ENCODE results near the gene TSSK2.

Gene TSSK2

GRCh38 chr22:19122752-19123492 lies 8.2 kb upstream of the TSSK2 start:
- ATAC-seq (replicated peaks) (no peak), DNase-seq (no peak)
- Mint-ChIP-seq H3K4me1 (ENCODE audit: low read depth in 2 of 2) (peaks cover 28 to 31% of the 10 kb centered on the region in 2 donors), H3K36me3 (ENCODE audit: insufficient read depth) (peaks cover 20% of the 10 kb centered on the region), H3K4me3 (peak overlapping the region; percentile 85 to 87), H3K27ac (peak overlapping the region; percentile 84 to 86), H3K9me3 (no peaks in the 10 kb centered on the region), H3K27me3 (no peaks in the 10 kb centered on the region)

- Mint-ChIP-seq H3K4me3 (no peak overlapping the region), H3K27me3 (no peaks in the 10 kb centered on the region), H3K9me3 (no peaks in the 10 kb centered on the region), H3K4me1 (ENCODE audit: low read depth in 2 of 2) (peaks cover 27 to 28% of the 10 kb centered on the region in 2 donors), H3K36me3 (ENCODE audit: insufficient read depth) (peaks cover 13% of the 10 kb centered on the region), H3K27ac (no peak overlapping the region)
- ATAC-seq (replicated peaks), result no peak
- no peak for DNase-seq
Measured at GRCh38 chr22:19123936-19124335, 7.2 kb upstream of the TSSK2 start.

- Mint-ChIP-seq H3K9me3 (no peaks in the 10 kb centered on the region), H3K4me3 (no peak overlapping the region), H3K4me1 (ENCODE audit: low read depth in 2 of 2) (peaks cover 25 to 28% of the 10 kb centered on the region in 2 donors), H3K27me3 (no peaks in the 10 kb centered on the region), H3K27ac (no peak overlapping the region), H3K36me3 (ENCODE audit: insufficient read depth) (peaks cover 13% of the 10 kb centered on the region)
- no peak for DNase-seq
- ATAC-seq (replicated peaks), result no peak
Measured at GRCh38 chr22:19124377-19124776, 6.7 kb upstream of the TSSK2 start.

- Mint-ChIP-seq H3K27me3 (no peaks in the 10 kb centered on the region), H3K36me3 (ENCODE audit: insufficient read depth) (peaks cover 13% of the 10 kb centered on the region), H3K9me3 (no peaks in the 10 kb centered on the region), H3K27ac (no peak overlapping the region), H3K4me1 (ENCODE audit: low read depth in 2 of 2) (peaks cover 20 to 23% of the 10 kb centered on the region in 2 donors), H3K4me3 (no peak overlapping the region)
- DNase-seq (no peak), ATAC-seq (replicated peaks) (no peak)
Measured at GRCh38 chr22:19125011-19125410, 6.1 kb upstream of the TSSK2 start.

GRCh38 chr22:19125474-19126308 lies 5.4 kb upstream of the TSSK2 start:
- no peak overlapping the region for H3K4me3 Mint-ChIP-seq
- H3K4me1 Mint-ChIP-seq (ENCODE audit: low read depth in 2 of 2), result peaks cover 13 to 16% of the 10 kb centered on the region in 2 donors
- no peaks in the 10 kb centered on the region for H3K27me3 Mint-ChIP-seq
- DNase-seq (no peak), ATAC-seq (replicated peaks) (no peak)
- H3K36me3 Mint-ChIP-seq (ENCODE audit: insufficient read depth), result peaks cover 9% of the 10 kb centered on the region
- no peak overlapping the region for H3K27ac Mint-ChIP-seq
- H3K9me3 Mint-ChIP-seq, result no peaks in the 10 kb centered on the region

- no peaks in the 10 kb centered on the region for H3K27me3 Mint-ChIP-seq
- no peak overlapping the region for H3K27ac Mint-ChIP-seq
- DNase-seq (no peak), ATAC-seq (replicated peaks) (no peak)
- peaks cover 6 to 8% of the 10 kb centered on the region in 2 donors for H3K4me1 Mint-ChIP-seq (ENCODE audit: low read depth in 2 of 2)
- no peaks in the 10 kb centered on the region for H3K9me3 Mint-ChIP-seq
- H3K36me3 Mint-ChIP-seq (ENCODE audit: insufficient read depth), result peaks cover 10% of the 10 kb centered on the region
- H3K4me3 Mint-ChIP-seq, result no peak overlapping the region
Measured at GRCh38 chr22:19126309-19127273, 4.5 kb upstream of the TSSK2 start.

- ATAC-seq (replicated peaks) (no peak), DNase-seq (no peak)
- Mint-ChIP-seq H3K36me3 (ENCODE audit: insufficient read depth) (peaks cover 15% of the 10 kb centered on the region), H3K4me3 (no peak overlapping the region), H3K27me3 (no peaks in the 10 kb centered on the region), H3K9me3 (no peaks in the 10 kb centered on the region), H3K27ac (no peak overlapping the region), H3K4me1 (ENCODE audit: low read depth in 2 of 2) (peaks cover 5 to 7% of the 10 kb centered on the region in 2 donors)
Measured at GRCh38 chr22:19127329-19128008, 3.6 kb upstream of the TSSK2 start.

- Mint-ChIP-seq H3K36me3 (ENCODE audit: insufficient read depth) (peaks cover 17% of the 10 kb centered on the region), H3K4me3 (no peak overlapping the region), H3K27me3 (no peaks in the 10 kb centered on the region), H3K27ac (no peak overlapping the region), H3K4me1 (ENCODE audit: low read depth in 2 of 2) (peaks cover 2% of the 10 kb centered on the region in 2 donors), H3K9me3 (no peaks in the 10 kb centered on the region)
- ATAC-seq (replicated peaks) (no peak), DNase-seq (no peak)
Measured at GRCh38 chr22:19128009-19128401, 3.1 kb upstream of the TSSK2 start.

- Mint-ChIP-seq H3K27me3 (no peaks in the 10 kb centered on the region), H3K9me3 (no peaks in the 10 kb centered on the region), H3K27ac (peak overlapping the region in 1 of 2 donors; percentile 64), H3K4me1 (ENCODE audit: low read depth in 2 of 2) (no peaks in the 10 kb centered on the region), H3K4me3 (no peak overlapping the region), H3K36me3 (ENCODE audit: insufficient read depth) (peaks cover 25% of the 10 kb centered on the region)
- DNase-seq, result no peak
- no peak for ATAC-seq (replicated peaks)
Measured at GRCh38 chr22:19128946-19129727, 2.0 kb upstream of the TSSK2 start.

GRCh38 chr22:19129871-19130270 lies 1.2 kb upstream of the TSSK2 start:
- no peaks in the 10 kb centered on the region for H3K27me3 Mint-ChIP-seq
- H3K27ac Mint-ChIP-seq, result peak overlapping the region in 1 of 2 donors; percentile 64

GRCh38 chr22:19131685-19132015 lies 542 bp downstream of the TSSK2 start:
- Mint-ChIP-seq H3K36me3 (ENCODE audit: insufficient read depth) (peaks cover 46% of the 10 kb centered on the region), H3K27ac (no peak overlapping the region), H3K9me3 (no peaks in the 10 kb centered on the region), H3K4me1 (ENCODE audit: low read depth in 2 of 2) (peaks cover 0 to 3% of the 10 kb centered on the region in 2 donors), H3K4me3 (no peak overlapping the region), H3K27me3 (no peaks in the 10 kb centered on the region)
- ATAC-seq (replicated peaks) (no peak), DNase-seq (no peak)

More at GRCh38 chr22:19129871-19130270, 1.2 kb upstream of the TSSK2 start:
- Mint-ChIP-seq H3K4me1 (ENCODE audit: low read depth in 2 of 2) (no peaks in the 10 kb centered on the region), H3K36me3 (ENCODE audit: insufficient read depth) (peaks cover 31% of the 10 kb centered on the region), H3K9me3 (no peaks in the 10 kb centered on the region), H3K4me3 (no peak overlapping the region)
- DNase-seq, result no peak
- ATAC-seq (replicated peaks), result no peak

- DNase-seq (no peak), ATAC-seq (replicated peaks) (no peak)
- peaks cover 0 to 4% of the 10 kb centered on the region in 2 donors for H3K4me1 Mint-ChIP-seq (ENCODE audit: low read depth in 2 of 2)
- no peak overlapping the region for H3K4me3 Mint-ChIP-seq
- H3K27ac Mint-ChIP-seq, result no peak overlapping the region
- H3K27me3 Mint-ChIP-seq, result no peaks in the 10 kb centered on the region
- no peaks in the 10 kb centered on the region for H3K9me3 Mint-ChIP-seq
- H3K36me3 Mint-ChIP-seq (ENCODE audit: insufficient read depth), result peaks cover 51% of the 10 kb centered on the region
Measured at GRCh38 chr22:19132153-19132552, 1.0 kb downstream of the TSSK2 start.
